Panc1 (cell line): ENCODE results near the gene NECAP2. TPM values are rescaled to one million over a fixed set of nuclear protein-coding genes. Genes with fewer than 3 reads are reported as not detected.

Experiments used
- ATAC-seq: fragments of 200-7000 bp; cut with Tn5 transposase; 2 replicates; pipeline ENCODE4 v1.9.1; 2020; ENCODE audit warnings: mild to moderate bottlenecking, moderate library complexity
- BruUV-seq: library from RNA; stranded (reverse); fragments of 400-500 nt; replicated peaks from 2 replicates; lab custom pipeline; 2021; lab: Mats Ljungman, UMichigan
- CTCF ChIA-PET: fragments of 300-600 bp; sonication (Branson Sonifier 250); formaldehyde crosslinking; loops from one replicate; lab custom pipeline; 2022; ENCODE audit warnings: antibody characterized with exemption; lab: Charles Lee
- POLR2A ChIA-PET: fragments of 300-600 bp; sonication (Branson Sonifier 250); formaldehyde crosslinking; loops from one replicate; lab custom pipeline; 2022; ENCODE audit warnings: antibody characterized with exemption; lab: Charles Lee
- DNase-seq: peaks from one replicate; pipeline ENCODE4 v3.0.0-alpha.2; 2010; ENCODE audit warnings: low read depth, low spot score
- H3K27ac ChIP-seq: 2 replicates; pipeline ENCODE4 v1.5.1; 2011; ENCODE audit warnings: mild to moderate bottlenecking, low read length, inconsistent platforms
- H3K27me3 ChIP-seq: fragments of 200-500 bp; sonication (Bioruptor generic); 2 replicates; pipeline ENCODE4 v1.6.0; 2014; ENCODE audit warnings: low read length, inconsistent platforms; ENCODE audit not compliant: control insufficient read depth, insufficient read depth
- H3K36me3 ChIP-seq: fragments of 200-500 bp; sonication (Bioruptor generic); 2 replicates; pipeline ENCODE4 v1.5.1; 2014; ENCODE audit warnings: inconsistent platforms, mild to moderate bottlenecking, low read length, moderate library complexity; ENCODE audit not compliant: control insufficient read depth, insufficient read depth
- H3K4me1 ChIP-seq: 2 replicates; pipeline ENCODE4 v1.5.1; 2011; ENCODE audit warnings: inconsistent platforms, mild to moderate bottlenecking, low read length, moderate library complexity; ENCODE audit not compliant: control insufficient read depth, insufficient read depth
- H3K4me3 ChIP-seq, 2 experiments: 2 replicates each; pipeline ENCODE4 v1.5.1; 2011 to 2012; ENCODE audit warnings: low read depth in 2 of 2, low read length in 2 of 2, mild to moderate bottlenecking in 2 of 2, inconsistent platforms in 1 of 2, moderate library complexity in 1 of 2
- H3K9me3 ChIP-seq: fragments of 200-500 bp; sonication (Bioruptor generic); 2 replicates; pipeline ENCODE4 v1.5.1; 2014; ENCODE audit warnings: low read depth, mild to moderate bottlenecking, inconsistent platforms, low read length, moderate library complexity; ENCODE audit not compliant: control insufficient read depth, insufficient read depth
- CTCF ChIP-seq: fragments of 450-650 bp; IDR thresholded peaks from 2 replicates; pipeline ENCODE4 v1.5.1; 2017; ENCODE audit warnings: mild to moderate bottlenecking
- POLR2AphosphoS5 ChIP-seq: IDR thresholded peaks from 2 replicates; pipeline ENCODE4 v1.6.1; 2012; ENCODE audit warnings: mild to moderate bottlenecking, low read depth, low read length, moderate library complexity
- REST ChIP-seq, 2 experiments: IDR thresholded peaks; 2 replicates each; pipeline ENCODE4 v1.6.1; 2011 to 2012; ENCODE audit warnings: low read depth in 2 of 2, control low read depth in 1 of 2, low read length in 1 of 2, mild to moderate bottlenecking in 1 of 2, moderate library complexity in 1 of 2; ENCODE audit not compliant: insufficient read depth in 1 of 2
- SIN3A ChIP-seq: IDR thresholded peaks from 2 replicates; pipeline ENCODE4 v1.6.1; 2012; ENCODE audit warnings: low read depth, mild to moderate bottlenecking, low read length, moderate library complexity, borderline replicate concordance; ENCODE audit not compliant: insufficient read depth
- TCF7L2 ChIP-seq: IDR thresholded peaks from 2 replicates; pipeline ENCODE4 v1.6.1; 2011; ENCODE audit warnings: mild to moderate bottlenecking, low read depth, low read length, inconsistent platforms
- in situ Hi-C: cut with HindIII; loops from 2 replicates; pipeline ENCODE4 v1.10.0; 2016; ENCODE audit warnings: low sequenced_read_pairs, low pct_unique_long_range_greater_than_20kb
- intact Hi-C: fragments of 100-400 bp; cut with micrococcal nuclease; formaldehyde crosslinking; loops from one replicate; pipeline ENCODE4 v1.10.0; 2022; ENCODE audit not compliant: unreplicated experiment
- total RNA-seq: library from RNA; stranded (reverse); gene quantifications from one replicate; pipeline ENCODE4 v1.2.1, GENCODE V29; 2021; ENCODE audit not compliant: unreplicated experiment

NECAP2 gene
- total RNA-seq, 1 experiment from 2014 or later: 56.8 TPM

DNA sequence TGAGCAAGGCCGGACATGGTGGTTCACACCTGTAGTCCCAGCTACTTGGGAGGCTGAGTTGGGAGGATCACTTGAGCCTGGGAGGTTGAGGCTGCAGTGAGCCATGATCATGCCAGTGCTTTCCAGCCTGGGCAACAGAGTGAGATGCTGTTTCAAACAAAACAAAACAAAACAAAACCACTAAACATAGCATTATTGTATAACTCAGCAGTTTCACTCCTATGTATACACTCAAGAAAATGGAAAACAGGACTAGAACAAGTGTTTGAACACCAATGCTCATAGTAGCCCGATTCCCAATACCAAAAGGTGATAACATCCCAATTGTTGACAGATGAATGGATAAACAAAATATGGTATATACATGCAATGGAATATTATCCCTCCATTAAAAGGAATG is 2.0 kb upstream of the NECAP2 start:
- BruUV-seq: no TSS peak
- intact Hi-C loops: no loop called here

GRCh38 chr1:16438924-16439323 is 1.6 kb upstream of the NECAP2 start:
- POLR2A ChIA-PET: interaction anchor here (0.7 kb wide), 1 partner anchor 12 kb away, joined by 5 read pairs; no protein-coding TSS in a partner anchor

More for the DNA sequence above, 2.0 kb upstream of the NECAP2 start:
- CTCF ChIA-PET: no interaction called here
- H3K27me3 ChIP-seq: no peaks in the 10 kb centered on the region
- H3K4me1 ChIP-seq: no peaks in the 10 kb centered on the region
- no peak overlapping the region for H3K27ac ChIP-seq
- no peaks in the 10 kb centered on the region for H3K9me3 ChIP-seq
- TF ChIP-seq TCF7L2 (no peak), CTCF (no peak), REST (IDR thresholded peaks at IDR 0.05; ENCODE audit: insufficient read depth in 1 of 2, low read depth in 2 of 2, low read length in 1 of 2) (no peak), POLR2AphosphoS5 (no peak), SIN3A (no peak)
- no peaks in the 10 kb centered on the region; the same call in 1 of the 2 replicates for H3K36me3 ChIP-seq
- ATAC-seq (no peak), DNase-seq (no peak)
- POLR2A ChIA-PET: no interaction called here
- in situ Hi-C loops: no loop called here
- no peak overlapping the region for H3K4me3 ChIP-seq

More at GRCh38 chr1:16438924-16439323, 1.6 kb upstream of the NECAP2 start:
- no peaks in the 10 kb centered on the region for H3K27me3 ChIP-seq
- H3K9me3 ChIP-seq: no peaks in the 10 kb centered on the region
- no peaks in the 10 kb centered on the region; the same call in 1 of the 2 replicates for H3K36me3 ChIP-seq
- DNase-seq (no peak), ATAC-seq (no peak)
- no peak for TF ChIP-seq CTCF
- no peak for TF ChIP-seq REST (IDR thresholded peaks at IDR 0.05; ENCODE audit: insufficient read depth in 1 of 2, low read depth in 2 of 2, low read length in 1 of 2)
- TF ChIP-seq TCF7L2: no peak
- no peak for TF ChIP-seq SIN3A
- no peak for TF ChIP-seq POLR2AphosphoS5
- CTCF ChIA-PET: interaction anchor here (0.6 kb wide), 1 partner anchor 626 kb away, joined by 3 read pairs; no protein-coding TSS in a partner anchor
- H3K4me1 ChIP-seq: no peaks in the 10 kb centered on the region
- in situ Hi-C loops: no loop called here
- no peak overlapping the region for H3K27ac ChIP-seq
- no peak overlapping the region for H3K4me3 ChIP-seq
- no TSS peak for BruUV-seq
- intact Hi-C loops: no loop called here
